Measurements from ENCODE around the gene CLMN.

DNA sequence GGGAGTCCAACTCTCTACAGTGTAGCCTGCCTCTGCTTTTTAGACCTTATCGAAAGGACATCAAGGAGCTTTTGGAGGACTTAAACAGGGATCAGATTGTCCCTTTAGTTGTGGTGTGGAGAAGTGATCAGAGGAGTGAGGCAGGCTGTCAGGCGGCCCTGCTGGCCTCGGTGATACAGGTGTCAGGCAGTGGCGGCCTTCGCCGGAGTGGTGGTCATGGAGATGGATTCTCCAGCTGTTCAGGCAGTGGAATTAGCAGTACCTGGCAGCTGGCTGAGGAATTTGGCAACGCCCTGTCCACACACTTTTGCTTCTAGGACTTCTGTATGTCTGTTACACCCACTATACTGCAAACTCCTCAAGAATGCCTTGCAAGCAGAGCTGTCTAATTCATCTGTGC, 4.2 kb upstream of the CLMN start:
- TF ChIP-seq, protein P1, sequence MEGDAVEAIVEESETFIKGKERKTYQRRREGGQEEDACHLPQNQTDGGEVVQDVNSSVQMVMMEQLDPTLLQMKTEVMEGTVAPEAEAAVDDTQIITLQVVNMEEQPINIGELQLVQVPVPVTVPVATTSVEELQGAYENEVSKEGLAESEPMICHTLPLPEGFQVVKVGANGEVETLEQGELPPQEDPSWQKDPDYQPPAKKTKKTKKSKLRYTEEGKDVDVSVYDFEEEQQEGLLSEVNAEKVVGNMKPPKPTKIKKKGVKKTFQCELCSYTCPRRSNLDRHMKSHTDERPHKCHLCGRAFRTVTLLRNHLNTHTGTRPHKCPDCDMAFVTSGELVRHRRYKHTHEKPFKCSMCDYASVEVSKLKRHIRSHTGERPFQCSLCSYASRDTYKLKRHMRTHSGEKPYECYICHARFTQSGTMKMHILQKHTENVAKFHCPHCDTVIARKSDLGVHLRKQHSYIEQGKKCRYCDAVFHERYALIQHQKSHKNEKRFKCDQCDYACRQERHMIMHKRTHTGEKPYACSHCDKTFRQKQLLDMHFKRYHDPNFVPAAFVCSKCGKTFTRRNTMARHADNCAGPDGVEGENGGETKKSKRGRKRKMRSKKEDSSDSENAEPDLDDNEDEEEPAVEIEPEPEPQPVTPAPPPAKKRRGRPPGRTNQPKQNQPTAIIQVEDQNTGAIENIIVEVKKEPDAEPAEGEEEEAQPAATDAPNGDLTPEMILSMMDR (IDR thresholded peaks at IDR 0.05) = no peak
- TF ChIP-seq EZH2 (IDR thresholded peaks at IDR 0.05) (no peak), EZH2phosphoT487 (IDR thresholded peaks at IDR 0.05) (no peak)

All from neural progenitor cell (in vitro differentiated cells).